Central memory CD8-positive, alpha-beta T cell (primary cell): ENCODE results near the gene PPARGC1A.

Experiments
- ATAC-seq: fragments of 150-1000 bp; cut with Tn5 transposase; replicated peaks from 2 replicates; pipeline ENCODE4 v1.10.0; 2022; ENCODE audit warnings: mild to moderate bottlenecking, moderate FRiP score, moderate number of reproducible peaks; ENCODE audit not compliant: poor library complexity, severe bottlenecking; ENCODE audit errors: extremely low read depth
- DNase-seq, 2 donors: peaks; one replicate each; pipeline ENCODE4 v3.0.0; 2021; ENCODE audit warnings: low spot score in 2 of 2
- H3K27ac Mint-ChIP-seq: one replicate; pipeline ENCODE4 v1.8.0; 2022; ENCODE audit warnings: low read depth, mild to moderate bottlenecking, moderate library complexity, mixed read lengths
- H3K27me3 Mint-ChIP-seq: one replicate; pipeline ENCODE4 v1.8.0; 2022; ENCODE audit warnings: mixed read lengths
- H3K36me3 Mint-ChIP-seq: one replicate; pipeline ENCODE4 v1.8.0; 2022; ENCODE audit warnings: mild to moderate bottlenecking, moderate library complexity, mixed read lengths; ENCODE audit not compliant: insufficient read depth
- H3K4me1 Mint-ChIP-seq: one replicate; pipeline ENCODE4 v1.8.0; 2022; ENCODE audit warnings: mixed read lengths
- H3K4me3 Mint-ChIP-seq: one replicate; pipeline ENCODE4 v1.8.0; 2022; ENCODE audit warnings: mild to moderate bottlenecking, moderate library complexity, mixed read lengths
- H3K9me3 Mint-ChIP-seq: one replicate; pipeline ENCODE4 v1.8.0; 2022; ENCODE audit warnings: mixed read lengths

Gene PPARGC1A

GRCh38 chr4:23885943-23886590 is 3.8 kb downstream of the PPARGC1A start:
- DNase-seq, result no peak
- Mint-ChIP-seq H3K4me1 (peaks cover 12% of the 10 kb centered on the region), H3K27ac (no peak overlapping the region), H3K27me3 (no peaks in the 10 kb centered on the region), H3K36me3 (no peaks in the 10 kb centered on the region), H3K4me3 (no peak overlapping the region), H3K9me3 (no peaks in the 10 kb centered on the region)
- ATAC-seq, result no peak

- H3K4me3 Mint-ChIP-seq, result no peak overlapping the region
- no peaks in the 10 kb centered on the region for H3K9me3 Mint-ChIP-seq
- DNase-seq, result no peak
- no peak for ATAC-seq
- peaks cover 10% of the 10 kb centered on the region for H3K4me1 Mint-ChIP-seq
- no peaks in the 10 kb centered on the region for H3K36me3 Mint-ChIP-seq
- H3K27me3 Mint-ChIP-seq, result no peaks in the 10 kb centered on the region
- no peak overlapping the region for H3K27ac Mint-ChIP-seq
These were observed 5.1 kb downstream of the PPARGC1A start for GRCh38 chr4:23884741-23885140.

GRCh38 chr4:23884261-23884660 is 5.6 kb downstream of the PPARGC1A start:
- Mint-ChIP-seq H3K27me3 (no peaks in the 10 kb centered on the region), H3K27ac (no peak overlapping the region), H3K4me3 (no peak overlapping the region), H3K36me3 (no peaks in the 10 kb centered on the region), H3K9me3 (no peaks in the 10 kb centered on the region), H3K4me1 (peaks cover 6% of the 10 kb centered on the region)
- no peak for ATAC-seq
- DNase-seq, result no peak

- H3K27me3 Mint-ChIP-seq, result no peaks in the 10 kb centered on the region
- H3K4me3 Mint-ChIP-seq, result no peak overlapping the region
- ATAC-seq (no peak), DNase-seq (no peak)
- H3K36me3 Mint-ChIP-seq, result no peaks in the 10 kb centered on the region
- no peak overlapping the region for H3K27ac Mint-ChIP-seq
- H3K4me1 Mint-ChIP-seq, result no peaks in the 10 kb centered on the region
- H3K9me3 Mint-ChIP-seq, result no peaks in the 10 kb centered on the region
These were observed 6.8 kb downstream of the PPARGC1A start for GRCh38 chr4:23882976-23883531.

- Mint-ChIP-seq H3K27me3 (no peaks in the 10 kb centered on the region), H3K27ac (no peak overlapping the region), H3K9me3 (no peaks in the 10 kb centered on the region), H3K36me3 (no peaks in the 10 kb centered on the region), H3K4me1 (no peaks in the 10 kb centered on the region), H3K4me3 (no peak overlapping the region)
- ATAC-seq (no peak), DNase-seq (no peak)
These were observed 8.0 kb downstream of the PPARGC1A start for GRCh38 chr4:23881674-23882337.

GRCh38 chr4:23881052-23881501 is 8.8 kb downstream of the PPARGC1A start:
- Mint-ChIP-seq H3K4me3 (no peak overlapping the region), H3K4me1 (no peaks in the 10 kb centered on the region), H3K27me3 (no peaks in the 10 kb centered on the region), H3K36me3 (no peaks in the 10 kb centered on the region), H3K27ac (no peak overlapping the region), H3K9me3 (no peaks in the 10 kb centered on the region)
- no peak for DNase-seq
- ATAC-seq, result no peak

- Mint-ChIP-seq H3K9me3 (no peaks in the 10 kb centered on the region), H3K4me3 (no peak overlapping the region), H3K4me1 (no peaks in the 10 kb centered on the region), H3K36me3 (no peaks in the 10 kb centered on the region), H3K27ac (no peak overlapping the region), H3K27me3 (no peaks in the 10 kb centered on the region)
- DNase-seq, result no peak
- ATAC-seq, result no peak
These were observed 10.7 kb downstream of the PPARGC1A start for GRCh38 chr4:23878912-23879732.

GRCh38 chr4:23878246-23878891 is 11.5 kb downstream of the PPARGC1A start:
- no peaks in the 10 kb centered on the region for H3K9me3 Mint-ChIP-seq
- no peak overlapping the region for H3K27ac Mint-ChIP-seq
- H3K27me3 Mint-ChIP-seq, result no peaks in the 10 kb centered on the region
- no peaks in the 10 kb centered on the region for H3K4me1 Mint-ChIP-seq
- no peak overlapping the region for H3K4me3 Mint-ChIP-seq
- H3K36me3 Mint-ChIP-seq, result no peaks in the 10 kb centered on the region
- DNase-seq (no peak), ATAC-seq (no peak)

GRCh38 chr4:23877758-23878229 is 12.1 kb downstream of the PPARGC1A start:
- ATAC-seq, result no peak
- Mint-ChIP-seq H3K36me3 (no peaks in the 10 kb centered on the region), H3K4me3 (no peak overlapping the region), H3K27ac (no peak overlapping the region), H3K4me1 (no peaks in the 10 kb centered on the region), H3K9me3 (no peaks in the 10 kb centered on the region), H3K27me3 (no peaks in the 10 kb centered on the region)
- no peak for DNase-seq

GRCh38 chr4:23876418-23877089 is 13.3 kb downstream of the PPARGC1A start:
- no peaks in the 10 kb centered on the region for H3K4me1 Mint-ChIP-seq
- no peaks in the 10 kb centered on the region for H3K36me3 Mint-ChIP-seq
- ATAC-seq (no peak), DNase-seq (no peak)
- no peaks in the 10 kb centered on the region for H3K27me3 Mint-ChIP-seq
- no peaks in the 10 kb centered on the region for H3K9me3 Mint-ChIP-seq
- no peak overlapping the region for H3K27ac Mint-ChIP-seq
- no peak overlapping the region for H3K4me3 Mint-ChIP-seq

- DNase-seq, result no peak
- Mint-ChIP-seq H3K4me1 (no peaks in the 10 kb centered on the region), H3K4me3 (no peak overlapping the region)
These were observed 14.5 kb downstream of the PPARGC1A start for GRCh38 chr4:23875317-23875716.

GRCh38 chr4:23874536-23874901 is 15.3 kb downstream of the PPARGC1A start:
- H3K27me3 Mint-ChIP-seq, result no peaks in the 10 kb centered on the region
- H3K9me3 Mint-ChIP-seq, result no peaks in the 10 kb centered on the region
- DNase-seq, result no peak
- ATAC-seq, result no peak
- H3K27ac Mint-ChIP-seq, result no peak overlapping the region
- no peak overlapping the region for H3K4me3 Mint-ChIP-seq
- H3K36me3 Mint-ChIP-seq, result no peaks in the 10 kb centered on the region
- no peaks in the 10 kb centered on the region for H3K4me1 Mint-ChIP-seq

More at GRCh38 chr4:23875317-23875716, 14.5 kb downstream of the PPARGC1A start:
- H3K27me3 Mint-ChIP-seq, result no peaks in the 10 kb centered on the region
- H3K36me3 Mint-ChIP-seq, result no peaks in the 10 kb centered on the region
- ATAC-seq, result no peak
- H3K9me3 Mint-ChIP-seq, result no peaks in the 10 kb centered on the region
- H3K27ac Mint-ChIP-seq, result no peak overlapping the region
